GM21360 (cell line): ENCODE results near the gene STARD7.

Experiments
- ATAC-seq: cut with Tn5 transposase; IDR thresholded peaks from one replicate; pipeline ENCODE4 v1.9.1; 2021; ENCODE audit warnings: mild to moderate bottlenecking, moderate library complexity; ENCODE audit not compliant: unreplicated experiment

STARD7 gene

GRCh38 chr2:96137321-96138178 lies 71.1 kb downstream of the STARD7 start:
- no peak for ATAC-seq

- no peak for ATAC-seq
Measured at GRCh38 chr2:96136129-96136720, 72.4 kb downstream of the STARD7 start.

GRCh38 chr2:96135621-96136020 lies 73.0 kb downstream of the STARD7 start:
- no peak for ATAC-seq

- no peak for ATAC-seq
Measured at GRCh38 chr2:96135171-96135570, 73.5 kb downstream of the STARD7 start.
